ENCODE results near the gene SLC6A9.
A peak's percentile ranks its signal among the peaks of the same experiment; 100 is the strongest.

The SLC6A9 gene

DNA sequence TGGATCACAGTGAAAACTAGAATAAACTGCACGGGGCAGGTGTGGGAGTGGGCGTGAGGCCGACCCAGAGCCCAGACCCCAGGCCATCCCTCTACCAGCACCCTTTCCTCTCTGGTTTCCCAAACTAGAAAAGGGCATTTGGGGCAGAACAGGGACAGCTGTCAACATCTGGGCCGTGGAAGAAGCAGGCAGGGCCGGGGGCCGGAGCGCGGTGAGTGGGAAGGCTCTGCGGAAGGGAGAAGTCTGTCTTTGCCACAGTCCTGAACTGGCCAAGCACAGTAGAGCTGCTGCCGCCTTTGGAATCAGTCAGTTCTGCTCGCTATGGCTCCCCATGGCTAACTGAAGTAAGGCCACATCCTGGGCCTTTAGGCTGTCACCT, 33.3 kb downstream of the SLC6A9 start:
- DNase-seq, result no peak

DNA sequence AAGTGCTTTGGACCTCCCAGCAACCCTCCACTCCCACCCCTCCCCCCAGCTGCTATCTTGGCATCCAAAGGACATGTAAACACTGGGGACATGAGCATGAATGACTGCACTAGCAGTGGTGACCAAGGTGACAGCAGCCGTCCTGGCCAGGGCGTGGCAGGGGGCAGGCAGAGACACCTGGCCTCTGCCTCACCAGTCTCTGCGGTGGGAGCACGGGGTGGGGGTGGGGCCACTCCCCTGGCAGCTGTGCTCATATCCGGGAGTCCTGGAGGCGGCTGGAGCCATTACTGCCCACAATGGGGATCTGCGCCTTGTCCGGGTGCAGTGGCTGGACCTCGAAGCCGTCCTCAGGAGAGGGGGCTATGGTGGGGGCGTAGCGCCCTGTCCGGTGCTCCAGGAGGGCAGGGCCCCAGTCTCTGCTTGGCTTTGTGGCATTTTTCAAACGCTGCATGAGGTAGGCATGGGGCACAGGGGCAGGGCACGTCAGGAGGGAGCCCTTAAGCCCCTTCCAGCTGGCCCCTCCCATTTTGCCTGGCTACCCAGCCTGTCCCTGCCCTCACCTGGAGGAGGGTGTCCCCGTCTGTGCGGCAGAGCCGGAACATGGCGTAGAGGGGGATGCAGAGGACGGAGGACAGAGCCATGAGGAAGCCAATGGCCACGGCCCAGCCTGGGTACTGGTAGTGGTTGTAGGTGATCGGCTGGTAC, 33.8 kb downstream of the SLC6A9 start:
- no peak for DNase-seq

DNA sequence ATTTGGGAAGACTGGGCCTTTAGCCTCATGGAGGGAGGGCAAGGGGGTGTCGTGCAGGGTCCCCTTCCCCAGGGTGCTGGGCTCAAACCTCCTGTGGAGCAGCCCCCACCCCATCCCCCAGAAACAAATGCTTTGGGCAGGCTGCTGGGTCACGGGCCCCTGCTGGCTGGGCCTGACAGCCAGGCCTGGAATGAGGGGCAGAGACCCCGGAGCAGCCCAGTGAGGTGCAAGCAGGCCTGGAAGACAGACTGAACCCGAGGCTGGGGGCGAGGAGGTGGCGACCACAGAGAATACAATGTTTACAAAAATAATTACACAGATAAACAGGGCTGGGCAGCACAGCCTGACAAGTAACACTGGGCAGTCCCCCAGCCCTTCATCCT, 34.5 kb downstream of the SLC6A9 start:
- no peak for DNase-seq

DNA sequence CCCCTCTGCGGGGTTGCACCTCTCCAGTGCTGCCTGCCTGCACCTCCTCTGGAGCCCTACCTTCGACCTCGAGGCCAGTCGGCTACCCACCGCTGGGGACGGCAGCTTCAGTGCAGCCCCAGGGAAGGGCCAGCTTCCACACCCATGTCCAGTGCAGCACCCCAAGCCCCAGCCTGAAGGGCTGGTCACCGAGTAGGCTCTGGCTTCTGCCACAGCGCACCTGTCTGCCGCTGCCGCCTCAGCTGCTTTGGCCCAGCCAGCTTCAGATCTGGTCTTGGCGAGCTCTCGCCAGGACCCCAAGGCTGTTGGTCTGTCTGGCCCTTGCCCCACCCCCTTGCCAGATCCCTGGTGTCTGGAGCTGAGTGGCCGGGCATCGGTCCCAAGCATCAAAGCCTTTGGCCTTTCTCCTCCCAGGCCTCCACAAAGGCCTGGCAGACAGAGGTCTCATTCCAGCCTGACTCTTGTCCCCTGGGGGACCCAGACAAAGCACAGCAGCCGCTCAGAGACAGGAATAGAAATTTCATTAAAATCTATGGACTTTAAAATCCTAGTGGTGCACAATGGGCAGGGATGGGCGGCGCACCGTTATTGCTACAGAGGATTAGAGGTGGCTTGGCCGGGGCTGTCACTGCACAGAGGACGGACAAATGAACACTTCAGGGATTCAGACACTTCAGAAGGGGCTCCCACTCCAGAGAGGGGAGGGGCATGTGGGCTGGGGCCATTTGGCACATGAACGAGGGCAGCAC, 35.1 kb downstream of the SLC6A9 start:
- DNase-seq, result no peak

DNA sequence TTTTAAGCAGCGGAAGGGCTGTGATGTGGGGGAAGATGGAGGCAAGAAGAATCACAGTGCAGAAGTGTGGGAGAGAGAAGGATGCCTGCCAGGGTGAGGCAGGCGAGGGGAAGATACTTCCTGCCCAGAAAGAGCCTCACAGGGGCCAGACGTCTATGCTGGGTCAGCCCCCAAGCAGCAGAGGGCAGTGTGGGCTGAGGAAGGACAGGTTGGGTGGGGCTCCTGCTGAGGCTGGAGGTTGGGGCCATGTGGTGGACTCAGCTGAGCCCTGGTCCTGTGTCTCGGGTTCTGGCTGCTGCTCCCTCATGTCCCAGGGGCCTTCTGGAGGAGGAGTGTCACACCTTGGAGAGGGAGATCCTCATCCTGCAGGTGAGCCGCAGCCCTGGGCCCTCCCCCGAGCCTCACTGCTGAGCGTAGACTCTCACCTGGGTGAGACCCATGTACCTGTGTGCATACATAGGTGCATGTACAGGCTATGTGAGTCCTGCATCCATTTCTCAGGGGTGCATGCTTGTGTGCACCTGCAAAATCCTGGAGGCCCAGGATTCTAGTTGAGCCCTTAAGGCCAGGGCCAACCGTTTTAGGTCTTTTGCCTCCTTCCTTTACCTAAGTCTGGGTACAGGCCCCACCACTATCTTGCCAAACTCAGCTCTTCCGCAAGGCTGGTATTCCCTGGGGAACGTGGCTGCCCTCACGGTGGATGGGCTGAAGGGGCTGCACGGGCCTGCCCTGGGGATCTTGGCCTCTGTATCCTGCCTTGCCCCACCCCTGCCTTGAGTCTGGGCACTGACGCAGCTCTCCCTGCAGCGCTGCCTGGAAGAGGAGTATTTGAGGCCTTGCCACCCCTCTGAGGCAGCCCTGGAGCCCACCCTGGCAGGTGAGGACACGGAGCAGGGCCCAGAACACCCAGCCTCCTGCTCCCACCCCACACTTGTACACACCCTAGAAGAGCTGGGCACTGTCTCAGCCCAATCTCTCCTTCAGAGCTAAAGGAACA, 36.2 kb downstream of the SLC6A9 start:
- no peak for DNase-seq

DNA sequence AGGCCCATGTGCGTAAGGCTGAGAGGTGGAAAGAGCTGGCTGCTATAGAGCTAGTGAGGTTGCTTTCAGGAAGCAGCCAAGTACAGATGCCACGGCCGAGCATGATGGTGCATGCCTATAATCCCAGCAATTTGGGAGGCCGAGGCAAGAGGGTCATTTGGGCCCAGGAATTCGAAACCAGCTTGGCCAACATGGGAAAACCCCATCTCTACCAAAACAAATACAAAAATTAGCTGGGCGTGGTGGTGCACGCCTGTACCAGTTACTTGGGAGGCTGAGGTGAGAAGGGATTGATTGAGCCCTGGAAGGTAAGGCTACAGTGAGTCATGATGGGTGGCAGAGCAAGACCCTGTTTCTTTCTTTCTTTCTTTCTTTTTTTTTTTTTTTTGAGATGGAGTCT, 37.2 kb downstream of the SLC6A9 start:
- no peak for DNase-seq

DNA sequence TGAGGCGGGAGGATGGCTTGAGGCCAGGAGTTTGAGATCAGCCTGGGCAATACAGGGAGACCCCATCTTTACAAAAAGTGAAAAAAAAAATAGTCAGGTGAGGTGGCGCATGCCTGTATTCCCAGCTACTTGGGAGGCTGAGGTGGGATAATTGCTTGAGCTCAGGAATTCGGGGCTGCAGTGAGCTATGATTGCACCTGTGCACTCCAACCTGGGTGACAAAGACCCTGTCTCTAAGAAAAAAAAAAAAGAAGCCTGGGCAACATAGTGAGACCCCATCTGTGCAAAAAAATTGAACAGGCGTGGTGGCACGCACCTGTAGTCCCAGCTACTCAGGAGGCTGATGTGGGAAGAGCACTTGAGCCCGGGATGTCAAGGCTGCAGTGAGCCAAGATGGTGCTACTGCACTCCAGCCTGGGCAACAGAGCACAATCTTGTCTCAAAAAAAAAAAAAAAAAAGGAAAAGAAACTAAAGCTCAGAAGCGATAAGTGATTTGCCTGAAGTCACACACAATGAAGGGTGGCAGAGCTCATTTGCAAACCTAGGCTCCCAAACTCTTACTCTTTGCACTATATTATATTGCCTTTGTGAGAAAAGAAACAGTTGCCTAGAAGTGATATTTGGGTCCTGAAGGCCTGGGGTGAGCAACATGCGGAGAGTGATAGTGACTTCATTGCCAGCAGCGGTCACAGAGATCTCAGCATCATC, 37.9 kb downstream of the SLC6A9 start:
- DNase-seq, result no peak

DNA sequence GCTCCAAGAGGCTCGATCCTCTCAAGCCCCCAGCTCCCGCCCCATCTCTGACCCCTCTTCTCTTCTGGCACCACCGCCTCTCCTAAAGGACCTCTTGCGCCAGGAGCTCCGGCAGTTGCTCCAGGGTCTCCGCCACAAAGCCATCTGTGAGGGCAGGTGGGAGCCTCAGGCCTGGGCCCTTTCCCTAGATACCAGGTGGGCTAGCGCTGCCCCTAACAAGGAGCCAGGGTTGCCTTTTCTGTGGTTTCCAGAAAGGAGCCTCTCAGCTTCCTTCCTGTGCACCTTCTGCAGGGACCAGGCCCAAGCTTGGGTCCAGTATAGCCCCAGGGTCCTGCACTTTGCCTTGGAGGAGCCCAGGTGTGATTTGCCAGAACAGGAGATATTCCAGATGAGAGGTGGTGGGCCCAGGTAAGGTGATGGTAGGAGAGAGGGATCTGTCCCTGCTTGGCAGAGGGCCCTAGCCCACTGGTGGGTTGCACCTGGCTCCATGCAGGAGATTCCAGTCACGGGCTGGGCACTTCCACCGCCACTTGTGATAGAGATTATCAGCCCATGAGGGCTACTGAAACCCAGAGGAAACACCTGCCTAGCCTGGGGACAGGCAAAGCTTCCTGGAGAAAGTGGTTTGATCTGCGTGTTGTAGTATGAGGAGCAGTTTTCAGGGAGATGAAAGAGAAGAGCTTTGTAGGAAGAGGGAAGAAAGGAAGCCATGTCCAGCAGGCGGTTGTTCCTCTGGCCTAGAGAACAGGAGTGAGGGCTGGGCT, 38.8 kb downstream of the SLC6A9 start:
- no peak for DNase-seq

DNA sequence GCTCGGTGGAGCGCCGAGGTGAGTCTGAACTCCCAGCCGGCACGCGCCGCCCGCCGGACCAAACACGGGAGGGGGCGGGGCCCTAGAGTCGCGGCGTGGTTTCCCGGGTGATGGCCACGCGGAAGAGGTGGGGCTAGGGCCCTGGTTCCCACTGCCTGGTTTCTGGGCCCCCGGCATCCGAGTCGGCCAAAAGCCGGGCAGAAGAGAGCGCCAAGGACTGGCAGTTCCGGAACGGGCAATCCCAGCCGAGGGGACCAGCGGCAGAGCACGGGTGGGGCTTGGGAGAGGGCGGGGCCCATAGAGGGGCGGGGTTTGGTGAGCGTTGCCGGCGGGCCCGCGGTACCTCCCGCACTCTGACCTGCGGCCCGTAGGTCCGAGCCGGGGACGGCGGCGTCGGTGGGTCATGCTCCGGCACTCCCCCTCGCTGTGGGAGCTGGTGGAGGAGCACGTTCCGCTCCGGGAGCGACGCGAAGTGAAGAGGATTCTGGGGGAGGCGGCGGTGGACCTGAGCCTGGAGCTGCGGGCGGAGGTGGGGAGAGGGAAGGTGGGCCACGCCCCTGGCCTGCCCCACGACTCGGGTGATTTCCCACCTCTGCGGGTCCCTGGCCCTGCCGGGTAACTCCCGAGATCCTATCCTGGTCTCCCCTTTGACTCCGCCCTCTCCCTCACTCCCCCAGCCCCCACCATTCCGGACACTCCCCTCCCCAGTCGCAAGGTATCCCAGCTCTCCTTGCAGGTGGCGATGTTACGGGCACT, 39.6 kb downstream of the SLC6A9 start, which contains the start of gene CCDC24:
TSS of gene CCDC24 (plus strand) at position 124 of the 756 bp plus-strand sequence. CDS start at position 404, 280 bp downstream.
- DNase-seq, result peak; percentile 89

DNA sequence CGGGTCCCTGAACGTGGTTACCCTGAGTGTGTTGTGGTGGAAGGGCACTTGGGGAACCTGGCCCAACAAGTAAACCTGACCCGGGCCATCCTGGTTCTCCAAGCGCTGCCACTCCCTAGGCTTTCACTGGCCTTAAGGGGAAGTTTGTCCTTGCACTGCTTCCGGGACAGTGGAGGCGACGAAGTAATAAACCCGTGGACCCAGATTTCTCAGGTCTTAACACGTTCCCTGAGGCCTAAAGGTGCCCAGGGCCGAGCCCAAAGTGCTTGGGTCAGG, 40.1 kb downstream of the SLC6A9 start:
- DNase-seq, result no peak

DNA sequence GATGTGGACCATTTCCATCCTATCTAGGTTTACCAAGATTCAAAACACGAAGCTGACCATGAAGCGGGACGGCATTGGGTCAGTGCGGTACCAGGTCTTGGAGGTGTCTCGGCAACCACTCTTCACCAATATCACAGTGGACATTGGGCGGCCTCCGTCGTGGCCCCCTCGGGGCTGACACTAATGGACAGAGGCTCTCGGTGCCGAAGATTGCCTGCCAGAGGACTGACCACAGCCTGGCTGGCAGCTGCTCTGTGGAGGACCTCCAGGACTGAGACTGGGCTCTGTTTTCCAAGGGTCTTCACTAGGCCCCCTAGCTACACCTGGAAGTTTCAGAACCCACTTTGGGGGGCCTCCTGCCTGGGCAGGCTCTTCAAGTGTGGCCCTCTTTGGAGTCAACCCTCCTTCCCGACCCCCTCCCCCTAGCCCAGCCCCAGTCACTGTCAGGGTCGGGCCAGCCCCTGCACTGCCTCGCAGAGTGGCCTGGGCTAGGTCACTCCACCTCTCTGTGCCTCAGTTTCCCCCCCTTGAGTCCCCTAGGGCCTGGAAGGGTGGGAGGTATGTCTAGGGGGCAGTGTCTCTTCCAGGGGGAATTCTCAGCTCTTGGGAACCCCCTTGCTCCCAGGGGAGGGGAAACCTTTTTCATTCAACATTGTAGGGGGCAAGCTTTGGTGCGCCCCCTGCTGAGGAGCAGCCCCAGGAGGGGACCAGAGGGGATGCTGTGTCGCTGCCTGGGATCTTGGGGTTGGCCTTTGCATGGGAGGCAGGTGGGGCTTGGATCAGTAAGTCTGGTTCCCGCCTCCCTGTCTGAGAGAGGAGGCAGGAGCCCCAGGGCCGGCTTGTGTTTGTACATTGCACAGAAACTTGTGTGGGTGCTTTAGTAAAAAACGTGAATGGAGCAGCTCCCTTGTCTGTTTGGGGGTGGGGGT, 40.7 kb downstream of the SLC6A9 start:
- DNase-seq, result no peak

DNA sequence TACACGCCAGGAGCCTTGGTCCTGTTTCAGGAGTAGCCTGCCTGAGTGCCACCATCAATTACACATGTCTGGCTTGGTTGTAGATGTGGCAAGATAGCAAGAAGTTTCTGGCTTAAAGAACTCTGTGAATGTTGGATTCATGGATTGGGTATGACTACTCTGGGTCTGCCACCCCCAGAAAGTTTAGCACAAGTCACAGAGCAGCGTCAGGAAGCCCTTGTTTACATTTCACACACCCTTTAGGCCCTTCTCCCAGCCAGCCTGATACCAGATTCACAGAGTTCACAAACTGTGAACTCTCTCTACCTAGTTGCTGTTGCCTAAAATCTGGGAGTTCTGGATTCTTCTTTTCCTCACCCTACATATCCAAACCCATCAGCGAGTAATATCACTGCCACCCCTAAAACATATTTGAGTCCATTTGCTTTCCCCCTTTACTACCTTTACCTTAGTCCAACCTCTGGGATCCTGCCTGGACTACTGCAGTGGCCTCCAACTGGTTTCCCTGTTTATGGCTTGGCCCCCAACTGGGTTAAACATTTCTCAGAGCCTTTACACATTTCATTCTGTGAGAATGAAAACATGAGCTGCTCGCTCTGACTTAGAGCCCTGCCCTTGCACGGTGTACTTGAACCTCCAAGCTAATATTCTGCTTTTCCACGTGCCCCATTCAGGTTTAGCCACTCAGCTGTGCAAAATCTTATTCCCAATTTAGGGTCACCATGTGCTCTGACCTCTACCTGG, 43.9 kb downstream of the SLC6A9 start:
- DNase-seq, result no peak

DNA sequence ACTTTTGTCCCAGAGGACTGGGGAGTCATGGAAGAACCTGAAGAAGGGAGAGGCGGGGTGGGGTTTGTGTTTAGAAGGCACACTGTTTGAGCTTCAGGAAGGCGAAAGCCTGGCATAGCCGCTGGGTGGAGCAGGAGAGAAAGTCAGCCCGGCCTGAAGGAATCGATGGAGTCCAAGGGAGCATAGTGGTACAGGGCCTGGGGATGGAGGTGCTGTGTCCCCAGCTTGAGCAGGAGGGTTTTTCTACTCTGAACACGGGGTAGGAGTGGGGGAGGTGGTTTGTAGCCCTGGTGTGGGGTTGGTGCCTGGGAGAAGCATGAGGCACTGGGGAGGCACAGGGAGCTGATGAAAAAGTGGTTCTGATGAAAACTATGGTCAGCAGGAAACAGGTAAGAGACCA, 44.5 kb downstream of the SLC6A9 start:
- DNase-seq, result no peak

DNA sequence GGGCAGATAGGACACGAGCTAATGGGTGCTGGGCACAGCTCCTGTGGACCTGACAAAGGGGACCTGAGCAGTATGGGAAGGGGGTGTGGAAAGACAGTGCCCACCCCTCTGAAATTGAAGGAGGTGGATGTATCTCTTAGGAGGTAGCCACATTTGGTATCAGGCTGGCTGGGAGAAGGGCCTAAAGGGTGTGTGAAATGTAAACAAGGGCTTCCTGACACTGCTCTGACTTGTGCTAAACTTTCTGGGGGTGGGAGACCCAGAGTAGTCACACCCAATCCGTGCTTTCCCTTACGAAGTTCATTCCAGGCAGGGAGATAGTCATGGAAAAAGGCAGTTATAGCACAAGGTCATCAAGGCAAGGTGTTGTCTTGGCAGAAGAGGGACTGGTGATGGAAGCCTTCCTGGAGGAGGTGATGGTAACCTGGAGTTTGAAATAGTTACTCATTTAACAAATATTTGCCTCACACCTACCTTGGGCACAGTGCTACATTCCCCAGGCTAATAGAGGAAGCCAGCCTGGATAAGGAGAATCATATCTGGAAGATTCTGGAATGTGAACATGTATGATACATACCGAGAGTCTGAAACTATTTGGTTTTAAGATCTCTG, 45.2 kb downstream of the SLC6A9 start:
- no peak for DNase-seq

DNA sequence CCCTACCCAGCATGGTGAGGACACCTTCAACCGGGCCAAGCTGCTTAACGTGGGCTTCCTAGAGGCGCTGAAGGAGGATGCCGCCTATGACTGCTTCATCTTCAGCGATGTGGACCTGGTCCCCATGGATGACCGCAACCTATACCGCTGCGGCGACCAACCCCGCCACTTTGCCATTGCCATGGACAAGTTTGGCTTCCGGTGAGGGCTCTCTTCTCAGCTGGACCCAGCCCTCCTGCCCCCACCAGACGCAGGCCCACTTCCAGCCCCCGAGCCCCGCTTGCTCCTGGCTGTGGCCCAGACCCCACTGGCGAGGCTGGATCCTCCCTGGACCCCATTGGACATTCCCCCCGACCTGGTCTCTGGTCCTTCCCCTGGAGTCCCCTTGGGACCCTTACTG, 46.4 kb downstream of the SLC6A9 start:
- DNase-seq, result no peak

DNA sequence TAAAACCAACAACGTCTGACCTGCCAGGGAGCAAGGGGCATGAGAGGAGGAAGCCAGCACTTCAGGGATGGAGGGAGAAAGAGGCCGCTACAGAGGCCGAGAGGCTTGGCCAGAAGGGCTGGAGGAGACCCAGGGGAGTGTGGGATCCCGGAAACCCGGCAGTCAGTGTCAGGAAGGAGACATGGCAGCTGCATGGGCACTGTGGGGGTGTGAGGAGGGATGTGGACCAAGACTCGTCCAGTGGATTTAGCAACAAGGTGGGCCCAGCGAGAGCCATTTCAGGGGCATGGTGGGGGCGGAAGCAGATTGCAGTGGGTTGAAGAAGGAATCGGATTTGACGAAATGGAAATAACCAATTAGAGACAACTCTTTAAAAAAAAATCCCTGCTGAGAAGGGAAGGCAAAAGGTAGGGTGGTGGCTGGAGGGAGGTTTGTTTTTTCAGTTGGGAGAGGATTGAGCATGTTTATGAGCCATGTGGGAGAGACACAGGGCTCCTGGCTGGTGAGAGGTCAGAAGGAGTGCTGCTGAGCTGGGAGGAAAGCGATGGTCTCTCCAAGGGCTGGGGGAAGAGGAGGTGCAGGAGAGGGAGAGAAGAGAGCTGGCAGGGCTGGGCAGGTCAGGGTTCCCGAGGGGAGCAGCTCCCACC, 47.9 kb downstream of the SLC6A9 start:
- no peak for DNase-seq

DNA sequence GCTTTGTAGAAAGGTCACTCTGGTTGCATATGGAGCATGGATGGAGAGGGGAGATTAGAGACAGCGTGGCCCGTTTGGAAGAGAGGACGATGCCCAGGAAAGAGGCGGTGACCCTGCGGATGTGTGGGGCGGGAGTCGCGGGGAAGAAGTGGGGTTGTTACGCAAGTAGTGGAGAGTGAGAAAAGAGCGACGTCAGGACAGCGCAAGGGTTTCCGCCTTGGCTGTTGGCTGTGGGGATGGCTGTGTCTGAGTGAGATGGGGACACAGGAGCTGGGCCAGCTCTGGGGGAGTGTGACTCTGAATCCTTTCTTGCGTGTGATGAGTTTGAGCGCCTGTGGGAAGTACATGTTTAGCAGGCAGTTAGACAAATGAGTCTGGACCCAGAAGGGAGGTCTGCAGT, 48.5 kb downstream of the SLC6A9 start:
- DNase-seq, result no peak

DNA sequence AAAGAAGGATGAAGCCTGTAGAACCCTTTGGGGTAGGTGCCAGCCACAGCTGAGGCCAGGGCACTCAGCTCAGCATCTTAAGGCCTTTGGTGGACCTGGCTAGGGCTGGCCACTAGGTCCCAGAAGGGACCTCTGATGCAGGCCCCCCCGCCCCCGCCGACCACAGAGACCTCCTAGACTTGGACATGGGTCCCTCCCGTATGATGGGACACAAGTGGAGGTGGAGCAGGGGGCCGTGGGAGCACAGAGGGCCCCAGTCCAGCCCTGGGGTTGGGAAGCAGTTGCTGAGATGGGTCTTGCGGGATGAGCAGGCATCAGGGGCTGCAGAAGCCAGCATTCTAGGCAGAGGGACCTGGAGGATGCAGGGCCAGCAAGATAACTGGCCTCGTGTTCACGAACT, 49.0 kb downstream of the SLC6A9 start:
- DNase-seq, result no peak

DNA sequence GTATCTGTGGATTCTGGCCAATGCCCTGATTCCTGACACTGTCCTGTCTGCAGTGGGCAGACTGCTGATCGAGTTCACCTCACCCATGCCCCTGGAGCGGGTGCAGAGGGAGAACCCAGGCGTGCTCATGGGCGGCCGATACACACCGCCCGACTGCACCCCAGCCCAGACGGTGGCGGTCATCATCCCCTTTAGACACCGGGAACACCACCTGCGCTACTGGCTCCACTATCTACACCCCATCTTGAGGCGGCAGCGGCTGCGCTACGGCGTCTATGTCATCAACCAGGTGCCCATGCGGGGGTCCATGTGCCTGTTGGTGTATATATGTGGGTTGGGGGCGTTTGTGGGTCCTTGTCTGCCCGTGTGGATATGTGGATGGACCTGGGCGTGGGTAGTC, 49.6 kb downstream of the SLC6A9 start:
- no peak for DNase-seq
